ENCODE results near the gene CPNE9. TPM values are rescaled to one million over a fixed set of nuclear protein-coding genes. Genes with fewer than 3 reads are reported as not detected.

CPNE9 gene
- total RNA-seq, 1 experiment from 2014 or later: 3.5 TPM

GRCh38 chr3:9717563-9717962, 13.9 kb downstream of the CPNE9 start:
- no peak overlapping the region for H2BK15ac ChIP-seq (ENCODE audit: low read depth, low read length)
- H3K56ac ChIP-seq (ENCODE audit: insufficient read length, low read depth, low read length): no peak overlapping the region
- no peak overlapping the region for H4K5ac ChIP-seq (ENCODE audit: insufficient read length, low read depth, low read length)
- no peaks in the 10 kb centered on the region for H4K20me1 ChIP-seq (ENCODE audit: control insufficient read depth, insufficient read depth, insufficient read length)
- H2AFZ ChIP-seq (ENCODE audit: low read length): no peak overlapping the region
- H3K9ac ChIP-seq (ENCODE audit: extremely low read depth, insufficient read length, low read length): no peak overlapping the region
- H2BK20ac ChIP-seq (ENCODE audit: low read depth, low read length, poor library complexity, severe bottlenecking): no peak overlapping the region
- H3K27me3 Mint-ChIP-seq (ENCODE audit: low read depth): peaks cover 6% of the 10 kb centered on the region
- no peaks in the 10 kb centered on the region for H3K9me3 ChIP-seq (ENCODE audit: control insufficient read depth, low read depth, low read length)
- H3K4me1 Mint-ChIP-seq: peaks cover 7 to 8% of the 10 kb centered on the region in 2 experiments
- TF ChIP-seq CTCF (conservative IDR thresholded peaks at IDR 0.05): no peak
- WGBS (ENCODE audit: extremely low coverage, insufficient read length, low lambda C conversion rate): no CpG with 5 or more reads among the region's 1 CpG
- H3T11ph ChIP-seq (ENCODE audit: low read length): no peak overlapping the region
- no peak overlapping the region for H3K18ac ChIP-seq (ENCODE audit: insufficient read length, low read depth, low read length)
- no peak overlapping the region for H3K4me2 ChIP-seq (ENCODE audit: insufficient read depth, insufficient read length, low read length)
- no peaks in the 10 kb centered on the region for H3K27me3 ChIP-seq (ENCODE audit: insufficient read depth, low read length)
- H4K8ac ChIP-seq (replicated peaks; ENCODE audit: insufficient read length, low read depth, low read length): no peak overlapping the region
- no peaks in the 10 kb centered on the region for H3K79me1 ChIP-seq (ENCODE audit: insufficient read depth, low read depth, low read length, poor library complexity, severe bottlenecking)
- no peak for DNase-seq
- H3K36me3 Mint-ChIP-seq (ENCODE audit: insufficient read depth in 1 of 3, low read depth in 3 of 3): no peaks in the 10 kb centered on the region
- H3K9me3 Mint-ChIP-seq: no peaks in the 10 kb centered on the region
- no peak overlapping the region for H2BK12ac ChIP-seq (ENCODE audit: insufficient read length, low read depth, low read length)
- no peak overlapping the region for H2BK120ac ChIP-seq (ENCODE audit: low read depth, low read length, poor library complexity, severe bottlenecking)
- no peaks in the 10 kb centered on the region for H3K79me2 ChIP-seq (ENCODE audit: insufficient read depth, low read length)
- no peak overlapping the region for H3K14ac ChIP-seq (ENCODE audit: insufficient read depth, low read length)
- no peak overlapping the region for H3K27ac ChIP-seq (ENCODE audit: insufficient read length, low read depth, low read length)
- H2AK5ac ChIP-seq (ENCODE audit: insufficient read length, low read length): no peak overlapping the region
- H3K4me3 Mint-ChIP-seq: no peak overlapping the region
- H3K4ac ChIP-seq (ENCODE audit: low read depth, low read length): no peak overlapping the region
- no peak overlapping the region for H4K91ac ChIP-seq (ENCODE audit: insufficient read length, low read depth, low read length)
- no peaks in the 10 kb centered on the region; the same call in 1 of the 2 replicates for H3K4me1 ChIP-seq (ENCODE audit: insufficient read depth, low read length)
- no peak overlapping the region for H3K27ac Mint-ChIP-seq
- no peaks in the 10 kb centered on the region for H3K23me2 ChIP-seq (ENCODE audit: insufficient read length, low read depth, low read length, poor library complexity, severe bottlenecking)
- H3K23ac ChIP-seq (ENCODE audit: insufficient read length, low read depth, low read length): no peak overlapping the region
- no peak overlapping the region for H2BK5ac ChIP-seq (ENCODE audit: insufficient read length, low read length)

Measured in H9 (cell line).